ENCODE data around the gene RETREG1. TPM values are rescaled to one million over a fixed set of nuclear protein-coding genes. Genes with fewer than 3 reads are reported as not detected.

The RETREG1 gene
- total and polyA plus RNA-seq, 2 experiments from 2014 or later: 23.8 to 24.0 TPM

DNA sequence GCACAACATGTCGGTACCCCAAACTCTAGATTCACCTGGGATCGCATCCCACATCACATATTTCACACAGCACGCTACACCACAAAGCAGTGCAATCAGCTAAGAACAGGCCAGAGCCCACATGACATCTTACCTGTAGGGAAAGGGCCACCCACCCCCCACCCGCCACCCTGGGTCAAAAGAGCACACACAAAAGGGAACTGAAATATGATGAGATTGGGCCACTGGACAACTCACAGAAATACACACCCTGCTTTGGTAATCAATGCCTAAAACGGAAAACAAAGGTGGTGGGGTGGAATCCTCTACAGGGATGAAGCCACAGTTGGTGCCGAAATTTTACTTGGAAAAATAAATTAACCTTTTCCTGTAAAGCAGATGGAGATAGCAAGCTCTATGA lies 13.1 kb downstream of the RETREG1 start:
- 86% methylated on average over 6 of the region's 6 CpGs for whole genome bisulfite sequencing (ENCODE audit: low lambda C conversion rate, missing lambda C conversion rate)
- Histone ChIP-seq H3K4me1 (ENCODE audit: insufficient read depth) (no peaks in the 10 kb centered on the region), H2AFZ (no peak overlapping the region), H3K79me2 (no peaks in the 10 kb centered on the region), H3K9me3 (ENCODE audit: low read depth) (no peaks in the 10 kb centered on the region), H3K4me2 (no peak overlapping the region), H4K20me1 (ENCODE audit: insufficient read depth, poor library complexity, severe bottlenecking) (no peaks in the 10 kb centered on the region), H3K4me3 (no peak overlapping the region), H3K36me3 (replicated peaks; ENCODE audit: insufficient read depth, low read depth) (no peaks in the 10 kb centered on the region), H3K9me2 (replicated peaks; ENCODE audit: insufficient read depth) (no peaks in the 10 kb centered on the region), H3K27me3 (no peaks in the 10 kb centered on the region), H3K27ac (no peak overlapping the region)
- no peak for DNase-seq (ENCODE audit: low spot score)
- no peak for TF ChIP-seq EZH2phosphoT487 (IDR thresholded peaks at IDR 0.05; ENCODE audit: low read depth, severe bottlenecking, unreplicated experiment)
- TF ChIP-seq EZH2 (IDR thresholded peaks at IDR 0.05; ENCODE audit: borderline replicate concordance): no peak
- TF ChIP-seq, protein P1, sequence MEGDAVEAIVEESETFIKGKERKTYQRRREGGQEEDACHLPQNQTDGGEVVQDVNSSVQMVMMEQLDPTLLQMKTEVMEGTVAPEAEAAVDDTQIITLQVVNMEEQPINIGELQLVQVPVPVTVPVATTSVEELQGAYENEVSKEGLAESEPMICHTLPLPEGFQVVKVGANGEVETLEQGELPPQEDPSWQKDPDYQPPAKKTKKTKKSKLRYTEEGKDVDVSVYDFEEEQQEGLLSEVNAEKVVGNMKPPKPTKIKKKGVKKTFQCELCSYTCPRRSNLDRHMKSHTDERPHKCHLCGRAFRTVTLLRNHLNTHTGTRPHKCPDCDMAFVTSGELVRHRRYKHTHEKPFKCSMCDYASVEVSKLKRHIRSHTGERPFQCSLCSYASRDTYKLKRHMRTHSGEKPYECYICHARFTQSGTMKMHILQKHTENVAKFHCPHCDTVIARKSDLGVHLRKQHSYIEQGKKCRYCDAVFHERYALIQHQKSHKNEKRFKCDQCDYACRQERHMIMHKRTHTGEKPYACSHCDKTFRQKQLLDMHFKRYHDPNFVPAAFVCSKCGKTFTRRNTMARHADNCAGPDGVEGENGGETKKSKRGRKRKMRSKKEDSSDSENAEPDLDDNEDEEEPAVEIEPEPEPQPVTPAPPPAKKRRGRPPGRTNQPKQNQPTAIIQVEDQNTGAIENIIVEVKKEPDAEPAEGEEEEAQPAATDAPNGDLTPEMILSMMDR (IDR thresholded peaks at IDR 0.05; ENCODE audit: poor library complexity): no peak

DNA sequence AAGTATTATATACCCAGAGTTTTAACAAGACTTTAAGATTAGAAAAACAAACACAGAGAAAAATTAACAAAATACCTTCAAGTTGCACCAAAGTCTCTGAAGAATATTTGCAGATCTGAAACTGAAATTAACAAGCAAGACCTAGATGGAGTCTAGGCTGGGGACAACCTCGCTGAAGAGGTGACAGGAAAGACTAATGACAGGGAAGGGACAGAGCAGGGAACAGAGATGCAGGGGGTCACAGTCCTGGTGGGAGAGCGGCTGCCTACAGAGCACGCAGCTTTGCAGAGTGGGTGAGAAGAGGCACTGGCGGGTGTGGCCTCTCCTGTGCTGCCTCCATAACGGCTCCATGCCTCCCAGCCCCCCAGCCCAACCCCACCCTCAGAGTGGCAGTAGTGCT lies 13.5 kb downstream of the RETREG1 start:
- Histone ChIP-seq H3K79me2 (no peaks in the 10 kb centered on the region), H4K20me1 (ENCODE audit: insufficient read depth, poor library complexity, severe bottlenecking) (no peaks in the 10 kb centered on the region), H3K4me3 (no peak overlapping the region), H3K9me2 (replicated peaks; ENCODE audit: insufficient read depth) (no peaks in the 10 kb centered on the region), H3K4me2 (no peak overlapping the region), H3K9me3 (ENCODE audit: low read depth) (no peaks in the 10 kb centered on the region), H3K27ac (no peak overlapping the region), H3K4me1 (ENCODE audit: insufficient read depth) (no peaks in the 10 kb centered on the region), H2AFZ (no peak overlapping the region), H3K36me3 (replicated peaks; ENCODE audit: insufficient read depth, low read depth) (no peaks in the 10 kb centered on the region), H3K27me3 (no peaks in the 10 kb centered on the region)
- 64% methylated on average over 4 of the region's 5 CpGs for WGBS (ENCODE audit: low lambda C conversion rate, missing lambda C conversion rate)
- TF ChIP-seq, protein P1 (IDR thresholded peaks at IDR 0.05; ENCODE audit: poor library complexity): no peak
- no peak for DNase-seq (ENCODE audit: low spot score)

DNA sequence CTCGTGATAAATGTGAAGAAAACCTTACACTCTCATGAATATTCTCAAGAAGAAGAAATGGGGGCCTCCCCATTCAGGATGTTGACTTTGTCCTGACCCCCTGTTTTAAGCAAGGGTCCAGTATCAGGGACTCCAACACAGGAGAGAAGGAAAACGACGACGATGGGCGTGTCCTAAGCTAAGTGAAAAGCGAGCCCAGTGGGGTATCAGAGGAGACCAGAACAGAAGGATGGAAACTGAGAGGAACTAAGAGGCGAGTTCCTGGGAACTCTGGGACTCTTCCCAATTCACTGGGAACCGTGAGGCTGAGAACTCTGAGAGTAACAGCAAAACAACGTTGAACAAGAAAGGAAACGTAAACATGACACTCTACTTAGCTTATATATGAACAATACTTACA lies 14.6 kb downstream of the RETREG1 start:
- no peaks in the 10 kb centered on the region for H3K9me3 ChIP-seq (ENCODE audit: low read depth)
- H3K4me2 ChIP-seq: no peak overlapping the region
- no peaks in the 10 kb centered on the region for H3K27me3 ChIP-seq
- WGBS (ENCODE audit: low lambda C conversion rate, missing lambda C conversion rate): 82% methylated on average over 10 of the region's 10 CpGs
- no peaks in the 10 kb centered on the region for H3K36me3 ChIP-seq (replicated peaks; ENCODE audit: insufficient read depth, low read depth)
- no peak overlapping the region for H3K27ac ChIP-seq
- H4K20me1 ChIP-seq (ENCODE audit: insufficient read depth, poor library complexity, severe bottlenecking): no peaks in the 10 kb centered on the region
- no peak overlapping the region for H2AFZ ChIP-seq
- no peaks in the 10 kb centered on the region for H3K4me1 ChIP-seq (ENCODE audit: insufficient read depth)
- no peak for DNase-seq (ENCODE audit: low spot score)
- TF ChIP-seq, protein P1 (IDR thresholded peaks at IDR 0.05; ENCODE audit: poor library complexity): no peak
- TF ChIP-seq EZH2phosphoT487 (IDR thresholded peaks at IDR 0.05; ENCODE audit: low read depth, severe bottlenecking, unreplicated experiment) (no peak), EZH2 (IDR thresholded peaks at IDR 0.05; ENCODE audit: borderline replicate concordance) (no peak)
- H3K79me2 ChIP-seq: no peaks in the 10 kb centered on the region
- no peak overlapping the region for H3K4me3 ChIP-seq
- H3K9me2 ChIP-seq (replicated peaks; ENCODE audit: insufficient read depth): no peaks in the 10 kb centered on the region

DNA sequence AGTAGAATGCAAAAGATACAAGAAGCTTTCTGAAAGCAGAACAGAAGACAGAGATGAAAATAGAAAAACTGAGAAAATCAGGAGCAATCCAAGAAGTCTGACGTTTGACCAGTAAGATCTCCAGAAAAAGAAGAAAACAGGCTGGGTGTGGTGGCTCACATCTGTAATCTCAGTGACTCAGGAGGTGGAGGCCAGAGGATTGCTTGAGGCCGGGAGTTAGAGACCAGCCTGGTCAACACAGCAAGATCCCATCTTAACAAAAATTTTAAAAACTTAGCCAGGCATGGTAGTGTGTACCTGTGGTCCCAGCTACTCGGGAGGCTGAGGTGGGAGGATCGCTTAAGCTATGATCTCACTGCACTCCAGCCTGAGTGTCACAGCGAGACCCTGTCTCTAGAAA lies 15.9 kb downstream of the RETREG1 start:
- H3K36me3 ChIP-seq (replicated peaks; ENCODE audit: insufficient read depth, low read depth): no peaks in the 10 kb centered on the region
- H3K4me3 ChIP-seq: no peak overlapping the region
- H3K27me3 ChIP-seq: no peaks in the 10 kb centered on the region
- 94% methylated on average over 5 of the region's 5 CpGs for WGBS (ENCODE audit: low lambda C conversion rate, missing lambda C conversion rate)
- TF ChIP-seq EZH2 (IDR thresholded peaks at IDR 0.05; ENCODE audit: borderline replicate concordance) (no peak), EZH2phosphoT487 (IDR thresholded peaks at IDR 0.05; ENCODE audit: low read depth, severe bottlenecking, unreplicated experiment) (no peak)
- TF ChIP-seq, protein P1 (IDR thresholded peaks at IDR 0.05; ENCODE audit: poor library complexity): no peak
- no peak overlapping the region for H3K27ac ChIP-seq
- H3K9me2 ChIP-seq (replicated peaks; ENCODE audit: insufficient read depth): no peaks in the 10 kb centered on the region
- H4K20me1 ChIP-seq (ENCODE audit: insufficient read depth, poor library complexity, severe bottlenecking): no peaks in the 10 kb centered on the region
- H3K79me2 ChIP-seq: no peaks in the 10 kb centered on the region
- no peak overlapping the region for H2AFZ ChIP-seq
- no peaks in the 10 kb centered on the region for H3K9me3 ChIP-seq (ENCODE audit: low read depth)
- no peak overlapping the region for H3K4me2 ChIP-seq
- no peaks in the 10 kb centered on the region for H3K4me1 ChIP-seq (ENCODE audit: insufficient read depth)
- no peak for DNase-seq (ENCODE audit: low spot score)
